Fibroblast of skin of left quadriceps (primary cell): Measurements from ENCODE around the gene CIAO2B.
"Not testable (repeated sequence)": the region's sequence is repeated elsewhere in the genome, so short reads cannot be mapped to it uniquely, and the experiment has no call there.

ENCODE experiments used
- DNase-seq, 2 experiments: peaks; one replicate each; pipeline ENCODE4 v3.0.0-alpha.2; 2013; ENCODE audit warnings: low read depth in 2 of 2

CIAO2B gene

GRCh38 chr16:66903544-66904427 is 30.4 kb downstream of the CIAO2B start:
- no peak for DNase-seq

- no peak for DNase-seq
Observed at GRCh38 chr16:66902648-66903543, 31.3 kb downstream of the CIAO2B start.

GRCh38 chr16:66901626-66902025 is 32.6 kb downstream of the CIAO2B start:
- no peak for DNase-seq

GRCh38 chr16:66900721-66901441 is 33.3 kb downstream of the CIAO2B start:
- no peak for DNase-seq

- DNase-seq = peak; percentile 34 to 45
Observed at GRCh38 chr16:66899945-66900710, 34.1 kb downstream of the CIAO2B start.

- no peak for DNase-seq
Observed at GRCh38 chr16:66899310-66899944, 34.8 kb downstream of the CIAO2B start.

- no peak for DNase-seq
Observed at GRCh38 chr16:66898933-66899309, 35.3 kb downstream of the CIAO2B start.

- DNase-seq = no peak
Observed at GRCh38 chr16:66898207-66898606, 36.0 kb downstream of the CIAO2B start.

GRCh38 chr16:66896682-66897081 is 37.5 kb downstream of the CIAO2B start:
- DNase-seq = not testable (repeated sequence)

- DNase-seq = no peak
Observed at GRCh38 chr16:66895999-66896398, 38.2 kb downstream of the CIAO2B start.

GRCh38 chr16:66895689-66895979 is 38.6 kb downstream of the CIAO2B start:
- DNase-seq = no peak

GRCh38 chr16:66894948-66895688 is 39.1 kb downstream of the CIAO2B start:
- peak; percentile 38 for DNase-seq

GRCh38 chr16:66894055-66894454 is 40.1 kb downstream of the CIAO2B start:
- no peak for DNase-seq

- no peak for DNase-seq
Observed at GRCh38 chr16:66891797-66892196, 42.4 kb downstream of the CIAO2B start.

GRCh38 chr16:66891360-66891759 is 42.8 kb downstream of the CIAO2B start:
- DNase-seq = no peak

GRCh38 chr16:66890799-66891198 is 43.4 kb downstream of the CIAO2B start:
- DNase-seq = no peak

- DNase-seq = no peak
Observed at GRCh38 chr16:66889622-66890021, 44.6 kb downstream of the CIAO2B start.

GRCh38 chr16:66888647-66889615 is 45.3 kb downstream of the CIAO2B start:
- DNase-seq = no peak

- no peak for DNase-seq
Observed at GRCh38 chr16:66886914-66887313, 47.3 kb downstream of the CIAO2B start.
